Putamen (tissue), 1 donor: ENCODE measurements around the gene SLC43A3.

Experiments
- DNase-seq: peaks from one replicate; pipeline ENCODE4 v3.0.0-alpha.2; 2016; ENCODE audit warnings: low spot score

SLC43A3 gene

GRCh38 chr11:57357856-57358255 is 69.1 kb downstream of the SLC43A3 start:
- no peak for DNase-seq

GRCh38 chr11:57357310-57357709 is 69.6 kb downstream of the SLC43A3 start:
- DNase-seq, result no peak
